Spleen (tissue), 11 donors: Measurements from ENCODE around the gene NOP16. TPM values are rescaled to one million over a fixed set of nuclear protein-coding genes. Genes with fewer than 3 reads are reported as not detected.

Source experiments
- DNase-seq: peaks from one replicate; pipeline ENCODE4 v3.0.0-alpha.2; 2020
- H3K27ac ChIP-seq, 8 donors: fragments of 200-600 bp; sonication (generic) in 7 of 8; 1 replicate in 4 of 8; 2 replicates in 4 of 8; pipeline versions ENCODE4 v1.5.0 to v1.8.0; 2016 to 2021; ENCODE audit warnings: inconsistent platforms in 4 of 8, mild to moderate bottlenecking in 4 of 8, moderate library complexity in 1 of 8
- H3K27me3 ChIP-seq, 7 donors: fragments of 200-600 bp; sonication (generic) in 6 of 7; replicated peaks in 1 of 7; 1 replicate in 4 of 7; 2 replicates in 3 of 7; pipeline versions ENCODE4 v1.5.0 to v1.8.0; 2016 to 2021; ENCODE audit warnings: inconsistent platforms in 3 of 7, mild to moderate bottlenecking in 1 of 7
- H3K36me3 ChIP-seq, 6 donors: fragments of 200-600 bp; sonication (generic) in 5 of 6; 1 replicate in 4 of 6; 2 replicates in 2 of 6; pipeline versions ENCODE4 v1.5.0 to v1.8.0; 2016 to 2021; ENCODE audit warnings: inconsistent platforms in 2 of 6
- H3K4me1 ChIP-seq, 6 donors: fragments of 200-600 bp; sonication (generic) in 5 of 6; 1 replicate in 3 of 6; 2 replicates in 3 of 6; pipeline versions ENCODE4 v1.5.0 to v1.8.0; 2016 to 2021; ENCODE audit warnings: inconsistent platforms in 3 of 6
- H3K4me3 ChIP-seq, 8 donors: fragments of 200-600 bp; sonication (generic) in 7 of 8; 1 replicate in 4 of 8; 2 replicates in 4 of 8; pipeline versions ENCODE4 v1.5.0 to v1.8.0; 2016 to 2021; ENCODE audit warnings: inconsistent platforms in 4 of 8, mild to moderate bottlenecking in 4 of 8, moderate library complexity in 2 of 8
- H3K9me3 ChIP-seq, 8 donors: fragments of 200-600 bp; sonication (generic) in 7 of 8; 1 replicate in 4 of 8; 2 replicates in 4 of 8; pipeline versions ENCODE4 v1.5.0 to v1.8.0; 2016 to 2021; ENCODE audit warnings: inconsistent platforms in 4 of 8
- CTCF ChIP-seq, 11 experiments: fragments of 200-600 bp in 7 of 11; fragments of 450-650 bp in 4 of 11; sonication (generic) in 4 of 11; IDR thresholded peaks in 8 of 11; conservative IDR thresholded peaks in 3 of 11; 1 replicate in 7 of 11; 2 replicates in 4 of 11; pipeline versions ENCODE4 v1.4.0 to v1.8.0; 2016 to 2021; ENCODE audit warnings: antibody characterized with exemption in 11 of 11, inconsistent platforms in 4 of 11, mild to moderate bottlenecking in 1 of 11
- POLR2A ChIP-seq, 3 donors: fragments of 450-650 bp; IDR thresholded peaks; one replicate each; pipeline ENCODE4 v1.5.1; 2017; ENCODE audit warnings: antibody characterized with exemption in 3 of 3, mild to moderate bottlenecking in 1 of 3
- POLR2AphosphoS5 ChIP-seq, 3 donors: sonication (generic); formaldehyde crosslinking; IDR thresholded peaks; one replicate each; pipeline ENCODE4 v1.5.1; 2017; ENCODE audit warnings: antibody characterized with exemption in 3 of 3
- WGBS, 5 donors: extraction: QIAGEN DNeasy Blood & Tissue Kit in 3 of 5; methylation state at CpG; one replicate each; pipeline versions ENCODE4 v1.1.5 to v1.1.7; 2013 to 2018; 5-methylcytosine and 5-hydroxymethylcytosine counted together
- intact Hi-C: fragments of 100-400 bp; cut with DNase I; formaldehyde crosslinking; loops from one replicate; pipeline ENCODE4 v1.15.0; 2023; ENCODE audit warnings: low total_unique reads
- polyA plus RNA-seq, 3 donors: library from polyadenylated mRNA; stranded (reverse); fragments of 200-250 nt; gene quantifications; one replicate each; pipeline ENCODE4 v1.2.1, GENCODE V29; 2013
- total RNA-seq, 7 donors: library from RNA; depleted of rRNA in 3 of 7; stranded (reverse); fragments of >200 nt in 3 of 7; fragmentation: NEBNext Ultra II Directional in 4 of 7; extraction: Animal tissue kit (Norgen Biotek cat#: 25700) in 4 of 7; gene quantifications; one replicate each; pipeline versions ENCODE4 v1.1.0 to v1.2.1, GENCODE V29; 2016 to 2021
- donor health status: healthy with polysubstance abuse.
- donor health status: DM: no; HTN: no; CAD: no; lungs with moderate emphysema.
- donor health status: DM: no; HTN: no; CAD: no.
- donor health status: Bipolar disorder and iron deficiency.
- donor health status: healthy.
- donor health status: DM: no; HTN: no; CAD: no.
- donor health status: DM: yes; HTN: yes; CAD: no.

The NOP16 gene
- total and polyA plus RNA-seq, 10 donors: 5.9 to 47.1 (median 15.1) TPM

- intact Hi-C loops: no loop called here
- H3K27me3 ChIP-seq: peaks cover 0 to 18% (median 0%) of the 10 kb centered on the region in 7 donors
- H3K9me3 ChIP-seq: no peaks in the 10 kb centered on the region
- WGBS, 5 donors: 1 to 2% (median 1%) methylated on average over 26 to 56 of the region's 56 CpGs
- peak within 1 kb of the TSS; percentile 63 to 93 (median 82) for H3K4me3 ChIP-seq
- H3K27ac ChIP-seq: peak within 1 kb of the TSS; percentile 69 to 91 (median 84)
- DNase-seq: peak; percentile 99
- H3K4me1 ChIP-seq: peaks cover 25 to 81% (median 50%) of the 10 kb centered on the region in 6 donors
- H3K36me3 ChIP-seq: peaks cover 0 to 31% (median 9%) of the 10 kb centered on the region in 6 donors
- peak; percentile 66 to 95 (median 79) for TF ChIP-seq POLR2A (IDR thresholded peaks at IDR 0.05)
- peak in 9 of 11 experiments; percentile 4 to 58 (median 36) for TF ChIP-seq CTCF (IDR thresholded peaks at IDR 0.05 in 8 of 11, conservative IDR thresholded peaks at IDR 0.05 in 3 of 11)
- peak; percentile 97 to 99 (median 99) for TF ChIP-seq POLR2AphosphoS5 (IDR thresholded peaks at IDR 0.05)
These were observed 26.8 kb downstream of the NOP16 start, which contains the start of gene KIAA1191 for GRCh38 chr5:176361437-176362232. TSS of gene KIAA1191 (minus strand) at chr5:176361764. CDS start at chr5:176359508, 2,256 bp downstream.

GRCh38 chr5:176360894-176361436, 27.4 kb downstream of the NOP16 start:
- Histone ChIP-seq H3K27ac (peak overlapping the region; percentile 69 to 91 (median 84)), H3K36me3 (peaks cover 0 to 38% (median 12%) of the 10 kb centered on the region in 6 donors), H3K9me3 (no peaks in the 10 kb centered on the region), H3K4me3 (peak overlapping the region; percentile 63 to 93 (median 82)), H3K4me1 (peaks cover 22 to 81% (median 45%) of the 10 kb centered on the region in 6 donors), H3K27me3 (peaks cover 0 to 13% (median 0%) of the 10 kb centered on the region in 7 donors)
- TF ChIP-seq CTCF (IDR thresholded peaks at IDR 0.05 in 8 of 11, conservative IDR thresholded peaks at IDR 0.05 in 3 of 11): no peak
- no peak for TF ChIP-seq POLR2AphosphoS5 (IDR thresholded peaks at IDR 0.05)
- no peak for TF ChIP-seq POLR2A (IDR thresholded peaks at IDR 0.05)
- no peak for DNase-seq
- WGBS, 5 donors: 2 to 3% (median 2%) methylated on average over 16 to 27 of the region's 27 CpGs
- intact Hi-C loops: no loop called here

- Histone ChIP-seq H3K9me3 (no peaks in the 10 kb centered on the region), H3K27ac (no peak overlapping the region)
- WGBS, 5 donors: 60 to 85% (median 74%) methylated on average over 4 of the region's 4 CpGs
These were observed 28.7 kb downstream of the NOP16 start for GRCh38 chr5:176359658-176360057.

More at GRCh38 chr5:176359658-176360057, 28.7 kb downstream of the NOP16 start:
- peaks cover 19 to 76% (median 38%) of the 10 kb centered on the region in 6 donors for H3K4me1 ChIP-seq
- DNase-seq: no peak
- H3K36me3 ChIP-seq: peaks cover 0 to 51% (median 21%) of the 10 kb centered on the region in 6 donors
- TF ChIP-seq POLR2AphosphoS5 (IDR thresholded peaks at IDR 0.05) (no peak), CTCF (IDR thresholded peaks at IDR 0.05 in 8 of 11, conservative IDR thresholded peaks at IDR 0.05 in 3 of 11) (no peak), POLR2A (IDR thresholded peaks at IDR 0.05) (no peak)
- H3K27me3 ChIP-seq: no peaks in the 10 kb centered on the region
- peak overlapping the region in 2 of 8 donors; percentile 80 to 83 for H3K4me3 ChIP-seq
- intact Hi-C loops: no loop called here
